ENCODE data around the gene OR7A5.

DNA sequence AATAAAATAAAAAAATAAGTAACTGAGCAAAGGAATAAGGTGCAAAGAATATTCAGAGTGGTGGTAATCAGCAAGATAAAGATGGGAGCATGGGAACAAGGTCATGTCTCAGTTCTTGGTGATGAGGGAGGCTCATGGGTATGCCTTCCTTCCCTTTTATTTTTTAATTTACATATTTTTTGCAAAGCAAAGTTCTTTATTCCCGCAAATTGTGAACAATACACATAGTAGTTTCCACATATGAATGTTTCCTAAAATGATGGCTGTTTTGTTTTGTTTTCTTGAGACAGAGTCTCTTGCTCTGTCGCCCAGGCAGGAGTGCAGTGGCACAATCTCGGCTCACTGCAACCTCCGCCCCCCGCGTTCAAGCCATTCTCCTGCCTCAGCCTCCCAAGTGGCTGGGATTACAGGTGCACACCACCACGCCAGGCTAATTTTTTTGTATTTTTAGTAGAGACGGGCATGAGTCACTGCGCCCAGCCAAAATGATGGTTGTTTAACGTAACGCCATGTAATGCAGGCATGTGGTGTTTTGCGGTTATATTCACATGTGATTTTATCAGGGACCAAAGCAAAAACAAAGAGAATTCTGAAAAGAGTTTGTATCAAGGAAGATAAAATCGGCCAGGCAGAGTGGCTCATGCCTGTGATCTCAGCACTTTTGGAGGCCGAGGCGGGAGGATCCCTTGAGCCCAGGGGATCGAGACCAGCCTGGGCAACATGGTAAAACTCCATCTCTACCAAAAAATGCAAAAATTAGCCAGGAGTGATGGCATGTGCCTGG lies 52.2 kb downstream of the OR7A5 start:
- TF ChIP-seq POLR2A (IDR thresholded peaks at IDR 0.05): no peak
- TF ChIP-seq, protein P1, sequence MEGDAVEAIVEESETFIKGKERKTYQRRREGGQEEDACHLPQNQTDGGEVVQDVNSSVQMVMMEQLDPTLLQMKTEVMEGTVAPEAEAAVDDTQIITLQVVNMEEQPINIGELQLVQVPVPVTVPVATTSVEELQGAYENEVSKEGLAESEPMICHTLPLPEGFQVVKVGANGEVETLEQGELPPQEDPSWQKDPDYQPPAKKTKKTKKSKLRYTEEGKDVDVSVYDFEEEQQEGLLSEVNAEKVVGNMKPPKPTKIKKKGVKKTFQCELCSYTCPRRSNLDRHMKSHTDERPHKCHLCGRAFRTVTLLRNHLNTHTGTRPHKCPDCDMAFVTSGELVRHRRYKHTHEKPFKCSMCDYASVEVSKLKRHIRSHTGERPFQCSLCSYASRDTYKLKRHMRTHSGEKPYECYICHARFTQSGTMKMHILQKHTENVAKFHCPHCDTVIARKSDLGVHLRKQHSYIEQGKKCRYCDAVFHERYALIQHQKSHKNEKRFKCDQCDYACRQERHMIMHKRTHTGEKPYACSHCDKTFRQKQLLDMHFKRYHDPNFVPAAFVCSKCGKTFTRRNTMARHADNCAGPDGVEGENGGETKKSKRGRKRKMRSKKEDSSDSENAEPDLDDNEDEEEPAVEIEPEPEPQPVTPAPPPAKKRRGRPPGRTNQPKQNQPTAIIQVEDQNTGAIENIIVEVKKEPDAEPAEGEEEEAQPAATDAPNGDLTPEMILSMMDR (IDR thresholded peaks at IDR 0.05): no peak

Measured in adrenal gland (tissue), 5 donors.